ENCODE results near the gene GAB1.

GAB1 gene

DNA sequence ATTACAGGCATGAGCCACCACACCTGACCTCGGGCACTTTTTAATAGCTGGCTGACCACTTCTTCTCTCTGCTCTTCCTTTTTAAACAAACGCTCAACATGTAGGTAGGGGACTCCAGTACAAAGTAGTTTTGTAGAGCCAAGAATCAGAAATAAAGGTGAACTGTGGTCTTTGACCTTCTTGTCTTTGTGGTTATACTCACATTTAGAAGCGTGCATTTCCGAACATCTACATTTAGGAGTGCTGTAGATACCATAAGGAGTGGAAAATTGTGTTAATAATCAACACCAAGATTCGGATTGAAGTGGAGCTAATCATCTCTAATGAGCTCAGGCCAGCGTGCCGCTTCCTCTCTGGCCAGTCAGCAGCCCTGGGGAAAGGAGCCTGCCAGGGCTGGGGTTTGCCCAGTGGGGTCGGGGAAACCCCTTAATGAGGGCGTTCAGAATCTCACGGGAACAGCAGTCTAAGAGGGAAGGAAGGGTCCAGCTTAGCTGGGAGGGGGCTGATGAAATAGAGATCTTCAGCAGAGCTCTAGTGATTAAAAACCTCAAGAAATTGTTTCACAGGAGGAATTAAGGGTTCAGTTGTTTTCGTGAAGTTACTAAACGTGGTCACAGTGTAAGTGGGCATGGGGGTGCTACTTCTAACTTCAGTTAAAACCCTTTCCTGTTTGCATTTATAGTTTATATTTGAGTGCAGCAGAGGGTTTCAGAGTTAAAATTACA is 81.2 kb downstream of the GAB1 start:
- DNase-seq (ENCODE audit: low read depth): no peak

DNA sequence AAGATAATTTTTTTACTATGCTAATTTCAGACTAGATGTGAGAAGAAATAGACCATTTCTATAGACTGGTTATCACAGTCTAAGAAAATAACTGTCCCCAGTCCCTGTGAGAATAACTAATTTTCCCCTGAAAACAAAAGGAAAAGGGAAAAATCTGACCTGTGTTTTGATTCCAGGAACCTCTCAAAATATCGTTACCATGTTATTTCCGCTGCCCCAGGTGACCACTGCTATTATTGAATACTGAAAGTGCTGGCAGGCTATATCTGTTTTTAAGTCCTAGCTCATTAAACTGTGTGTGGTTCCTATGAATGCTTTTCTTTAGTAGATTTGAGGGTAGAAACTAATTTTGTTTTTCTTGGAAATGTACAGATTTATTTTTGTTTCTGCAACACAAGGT is 83.6 kb downstream of the GAB1 start:
- DNase-seq (ENCODE audit: low read depth): no peak

DNA sequence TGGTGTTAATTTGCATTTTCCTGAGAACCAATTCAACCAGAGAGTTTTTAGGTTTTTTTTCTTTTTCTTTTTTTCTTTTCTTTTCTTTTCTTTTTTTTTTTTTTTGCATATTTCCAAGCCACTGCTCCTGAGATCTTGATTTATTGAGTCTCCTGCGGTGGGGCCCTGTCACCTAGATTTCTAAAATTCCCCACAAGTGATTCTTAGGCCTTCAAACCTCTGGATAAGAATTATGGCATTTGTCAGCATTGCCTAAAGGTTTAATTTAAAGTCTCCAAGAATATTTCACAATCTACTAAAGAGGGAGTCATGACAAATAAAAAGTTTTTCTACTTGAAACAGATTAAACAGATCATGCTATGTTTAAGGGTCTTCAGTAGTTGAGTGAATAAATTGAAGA is 84.9 kb downstream of the GAB1 start:
- DNase-seq (ENCODE audit: low read depth): no peak

DNA sequence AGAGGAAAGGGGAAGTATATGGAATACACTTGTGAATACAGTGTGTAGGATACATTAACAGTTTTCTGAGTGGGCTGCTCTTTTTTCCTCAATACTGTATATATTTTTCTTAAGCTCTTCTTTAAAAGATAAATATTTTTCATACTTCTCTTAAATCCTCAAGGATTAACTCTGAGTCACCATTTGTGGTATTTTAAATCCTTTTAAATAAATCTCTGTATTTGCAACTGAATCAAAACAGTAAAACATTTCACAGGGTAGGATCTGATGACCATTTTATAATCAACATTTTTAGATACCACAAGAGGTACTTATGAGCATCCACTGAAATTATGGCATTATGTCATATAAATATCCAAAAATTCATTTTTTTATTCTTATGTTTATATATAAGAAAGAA is 87.6 kb downstream of the GAB1 start:
- no peak for DNase-seq (ENCODE audit: low read depth)

GRCh38 chr4:143431526-143432257 is 95.0 kb downstream of the GAB1 start:
- no peak for DNase-seq (ENCODE audit: low read depth)

DNA sequence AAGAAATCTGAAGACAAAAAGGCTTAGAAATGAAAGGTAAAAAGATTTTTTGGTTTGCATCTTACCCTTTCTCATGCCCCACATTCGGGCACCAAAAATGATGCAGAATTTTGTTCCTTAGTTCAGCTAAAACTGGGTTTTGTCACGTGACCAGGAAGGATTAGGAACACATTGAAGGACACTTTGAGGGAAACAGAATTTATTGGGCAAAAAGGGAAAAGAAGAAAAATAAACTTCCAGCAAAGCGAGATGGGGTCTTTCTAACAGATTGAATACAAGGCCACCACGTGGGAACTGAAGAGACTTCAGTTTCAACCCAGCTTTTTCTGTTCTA is 95.5 kb downstream of the GAB1 start:
- DNase-seq (ENCODE audit: low read depth): no peak

DNA sequence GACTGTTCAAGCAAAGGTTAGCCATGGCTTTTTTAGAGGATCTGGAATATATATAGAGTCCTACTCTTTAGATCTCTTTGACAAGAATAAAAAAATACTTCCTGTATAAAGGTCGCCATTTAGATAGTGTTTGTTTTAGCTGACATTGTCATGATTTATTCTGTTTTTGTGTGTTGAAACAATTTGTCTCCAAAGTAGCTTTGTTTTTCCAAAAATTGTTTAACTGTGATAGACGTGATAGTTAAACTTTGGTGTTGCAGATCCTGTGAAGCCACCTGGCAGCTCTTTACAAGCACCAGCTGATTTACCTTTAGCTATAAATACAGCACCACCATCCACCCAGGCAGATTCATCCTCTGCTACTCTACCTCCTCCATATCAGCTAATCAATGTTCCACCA is 96.6 kb downstream of the GAB1 start:
- no peak for DNase-seq (ENCODE audit: low read depth)

GRCh38 chr4:143435955-143436354 is 99.3 kb downstream of the GAB1 start:
- DNase-seq (ENCODE audit: low read depth): no peak

GRCh38 chr4:143437476-143437875 is 100.8 kb downstream of the GAB1 start:
- DNase-seq (ENCODE audit: low read depth): no peak

DNA sequence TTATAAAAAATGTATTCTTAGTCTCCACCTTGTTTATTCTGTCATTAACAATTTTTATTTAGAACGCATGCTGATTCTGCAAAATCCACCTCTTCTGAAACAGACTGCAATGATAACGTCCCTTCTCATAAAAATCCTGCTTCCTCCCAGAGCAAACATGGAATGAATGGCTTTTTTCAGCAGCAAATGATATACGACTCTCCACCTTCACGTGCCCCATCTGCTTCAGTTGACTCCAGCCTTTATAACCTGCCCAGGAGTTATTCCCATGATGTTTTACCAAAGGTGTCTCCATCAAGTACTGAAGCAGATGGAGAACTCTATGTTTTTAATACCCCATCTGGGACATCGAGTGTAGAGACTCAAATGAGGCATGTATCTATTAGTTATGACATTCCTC is 101.3 kb downstream of the GAB1 start:
- DNase-seq (ENCODE audit: low read depth): no peak

- DNase-seq (ENCODE audit: low read depth): no peak
Measured at GRCh38 chr4:143438710-143439109, 102.0 kb downstream of the GAB1 start.

DNA sequence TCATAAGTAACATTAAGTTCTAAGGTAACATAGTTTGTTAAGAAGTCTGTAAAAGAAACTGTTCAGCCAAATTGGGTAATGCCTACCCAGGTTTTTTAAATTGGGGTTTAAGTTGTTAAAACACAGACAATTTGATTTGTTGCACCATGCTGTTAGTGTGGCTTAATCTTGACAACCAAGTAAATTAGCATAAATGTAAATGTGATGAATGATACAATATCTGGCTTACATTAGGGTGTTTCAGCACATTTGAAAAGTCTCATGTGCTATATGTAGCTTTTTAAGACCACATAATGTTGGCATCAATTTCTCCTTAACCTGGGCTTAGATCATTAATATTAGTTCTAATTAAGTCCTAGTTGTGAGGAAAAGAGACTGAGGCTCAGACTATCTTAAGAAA is 104.4 kb downstream of the GAB1 start:
- DNase-seq (ENCODE audit: low read depth): no peak

DNA sequence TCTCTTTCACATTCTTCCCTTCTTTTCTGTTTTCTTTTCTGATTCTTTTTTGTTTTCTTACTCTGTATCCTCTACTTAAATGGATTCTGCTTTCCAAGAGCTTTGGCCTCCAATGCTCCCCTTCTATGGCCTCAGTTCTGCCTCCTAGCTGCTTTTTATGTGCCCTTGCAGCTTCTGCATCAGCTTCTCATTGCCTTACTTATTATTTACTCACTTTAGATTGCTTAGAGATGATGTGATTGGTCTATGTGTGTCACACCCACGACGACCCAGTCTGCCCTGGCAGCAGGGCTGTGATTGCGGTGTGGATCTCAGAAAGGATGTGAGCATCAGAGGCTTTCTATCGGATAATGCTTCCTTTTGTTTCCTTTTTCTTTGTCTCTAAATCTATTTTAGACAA is 105.0 kb downstream of the GAB1 start:
- no peak for DNase-seq (ENCODE audit: low read depth)

DNA sequence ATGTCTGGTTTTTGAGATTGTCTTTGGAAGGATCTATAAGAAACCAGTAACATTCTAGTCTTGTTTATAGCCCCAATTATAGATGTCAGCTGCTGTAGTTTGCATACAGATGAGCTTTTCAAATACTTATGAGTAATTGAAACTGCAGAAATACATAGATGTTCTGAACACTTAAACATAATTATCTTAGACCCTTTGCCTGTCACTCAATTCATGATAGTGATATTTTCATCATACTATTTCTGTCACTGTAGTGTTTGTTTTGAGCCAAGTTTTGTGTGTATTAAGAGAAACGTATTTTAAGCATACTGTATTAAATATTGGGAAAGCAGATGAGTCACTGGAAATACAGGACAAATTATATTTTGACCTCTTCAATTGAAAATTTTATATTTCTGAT is 107.1 kb downstream of the GAB1 start:
- no peak for DNase-seq (ENCODE audit: low read depth)

DNA sequence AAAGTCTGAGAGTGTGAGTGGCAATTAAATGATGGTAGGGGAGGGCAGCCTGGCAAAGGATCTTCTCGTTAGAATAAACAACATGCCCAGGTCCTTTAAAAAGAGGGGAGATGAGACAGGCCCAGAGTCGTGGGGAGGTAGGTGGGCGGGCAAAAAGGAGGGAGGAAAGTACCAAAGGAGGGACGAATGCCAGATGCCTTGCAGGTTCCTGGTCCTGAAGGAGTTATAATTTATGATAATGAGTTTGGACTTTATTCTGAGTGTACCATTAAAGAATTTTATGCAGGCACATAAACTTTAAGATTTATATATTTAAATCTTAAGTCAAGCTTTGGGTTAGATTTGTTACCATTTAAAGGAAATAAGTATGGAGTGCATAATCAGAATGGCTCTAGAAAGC is 114.5 kb downstream of the GAB1 start:
- DNase-seq (ENCODE audit: low read depth): no peak

- DNase-seq (ENCODE audit: low read depth): no peak
Measured at GRCh38 chr4:143455211-143455610, 118.5 kb downstream of the GAB1 start.

DNA sequence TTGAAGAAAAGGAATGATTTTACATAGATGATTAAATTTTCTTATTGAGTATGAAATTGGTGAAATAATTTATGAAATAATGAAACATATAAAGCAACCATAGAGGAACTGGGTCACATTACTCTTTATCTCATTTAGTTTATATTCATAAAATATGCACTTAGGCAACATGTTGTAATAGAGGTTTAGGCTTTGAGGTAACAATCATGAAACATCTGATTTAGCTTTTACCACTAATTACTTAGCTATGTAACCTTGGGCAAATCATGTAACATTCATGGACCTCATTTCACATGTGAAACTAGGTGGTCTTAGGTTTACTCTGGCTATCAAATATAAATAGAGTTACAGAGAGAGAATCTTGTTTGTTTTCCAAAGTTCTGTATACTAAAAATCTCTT is 122.3 kb downstream of the GAB1 start:
- DNase-seq (ENCODE audit: low read depth): no peak

DNA sequence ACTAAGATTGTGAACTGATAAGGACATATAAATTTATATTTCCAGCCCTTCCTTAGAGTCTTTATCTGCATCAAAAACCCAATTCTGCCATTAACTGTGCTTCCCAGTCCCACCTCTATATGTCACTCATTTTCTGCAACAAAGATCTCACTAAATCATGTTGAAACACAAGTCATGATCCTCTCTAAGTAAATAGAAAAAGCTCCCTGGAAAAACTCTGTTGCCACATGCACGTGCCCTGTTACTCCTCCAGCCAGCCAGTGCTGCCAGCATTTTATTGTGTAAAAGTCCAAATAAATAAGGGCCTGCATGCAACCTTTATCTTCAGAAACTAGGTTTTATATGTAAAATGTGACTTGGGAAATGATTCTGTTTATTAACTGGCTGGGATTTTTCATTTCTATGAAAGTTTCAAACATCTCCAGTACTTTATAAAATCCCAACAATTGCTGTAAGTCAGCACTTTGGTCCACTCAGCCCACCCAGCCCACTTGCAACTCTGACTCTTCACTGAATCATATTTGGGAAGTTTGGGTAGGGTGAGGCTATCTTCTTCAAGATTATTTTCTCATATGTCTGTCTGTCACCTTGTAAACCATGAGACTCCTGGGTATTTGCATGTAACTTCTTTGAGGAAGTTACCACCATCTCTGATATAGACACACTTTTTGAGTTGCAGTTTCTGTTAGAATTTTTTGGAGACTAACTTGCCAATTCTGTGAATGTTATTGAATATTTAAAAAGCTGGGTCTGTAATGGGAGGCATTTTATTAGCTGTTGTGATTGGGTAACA is 136.9 kb downstream of the GAB1 start:
- DNase-seq (ENCODE audit: low read depth): no peak

DNA sequence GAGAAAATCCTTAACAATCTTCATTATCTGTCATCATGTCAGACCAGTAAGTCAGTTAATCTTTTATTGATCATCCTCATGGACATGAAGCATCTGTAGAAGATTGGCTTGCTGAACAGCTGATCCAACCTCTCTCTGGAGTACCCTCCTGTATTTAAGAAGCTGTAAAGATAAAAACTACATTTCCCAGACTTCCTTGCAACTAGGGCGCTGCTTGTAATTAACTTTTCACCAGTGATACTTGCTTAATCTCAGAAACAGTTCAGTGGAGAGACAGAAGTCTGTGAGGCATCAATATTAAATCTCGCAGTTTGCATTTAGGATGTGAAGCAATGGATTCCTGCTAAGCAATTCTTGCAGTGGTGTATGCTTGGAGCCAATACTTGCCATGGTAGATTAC is 140.8 kb downstream of the GAB1 start:
- no peak for DNase-seq (ENCODE audit: low read depth)

DNA sequence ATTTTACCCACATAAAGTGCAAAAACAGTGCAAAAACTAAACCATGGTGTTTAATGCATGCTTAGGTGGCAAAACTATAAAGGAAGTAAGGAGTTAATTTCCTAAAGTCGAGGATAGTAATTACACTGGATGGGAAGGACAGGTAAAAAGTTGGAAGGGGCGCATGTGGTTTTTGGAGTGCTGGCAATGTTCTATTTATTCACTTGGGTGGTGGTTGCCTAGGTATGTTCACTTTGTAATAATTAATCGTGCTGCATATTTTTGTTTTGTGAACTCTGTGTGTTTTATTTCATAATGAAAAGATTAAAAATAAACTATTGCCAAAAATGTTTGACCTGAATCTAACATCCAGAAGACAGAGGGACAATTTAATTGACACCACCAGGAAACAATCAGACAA is 144.7 kb downstream of the GAB1 start:
- no peak for DNase-seq (ENCODE audit: low read depth)

DNA sequence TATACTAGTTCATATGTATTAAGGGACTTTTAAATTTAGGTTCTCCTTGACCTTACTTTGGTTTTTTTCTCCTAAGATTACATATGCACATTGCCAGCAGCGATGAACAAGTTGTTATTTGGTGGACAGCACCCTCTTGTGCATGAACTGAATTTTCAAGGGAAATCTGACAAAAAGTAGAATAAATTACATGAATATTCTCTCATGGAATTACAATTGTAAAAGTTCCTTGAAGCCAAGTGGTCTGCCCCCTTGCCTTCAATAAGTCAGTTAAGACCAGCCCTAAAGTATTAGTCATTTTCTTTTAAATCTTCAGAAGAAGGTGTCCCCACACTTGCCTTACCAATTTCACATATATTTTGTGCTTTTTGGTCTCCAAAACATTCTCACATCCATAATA is 146.2 kb downstream of the GAB1 start:
- peak; percentile 18 for DNase-seq (ENCODE audit: low read depth)

GRCh38 chr4:143486314-143486713 is 149.6 kb downstream of the GAB1 start:
- DNase-seq (ENCODE audit: low read depth): no peak

DNA sequence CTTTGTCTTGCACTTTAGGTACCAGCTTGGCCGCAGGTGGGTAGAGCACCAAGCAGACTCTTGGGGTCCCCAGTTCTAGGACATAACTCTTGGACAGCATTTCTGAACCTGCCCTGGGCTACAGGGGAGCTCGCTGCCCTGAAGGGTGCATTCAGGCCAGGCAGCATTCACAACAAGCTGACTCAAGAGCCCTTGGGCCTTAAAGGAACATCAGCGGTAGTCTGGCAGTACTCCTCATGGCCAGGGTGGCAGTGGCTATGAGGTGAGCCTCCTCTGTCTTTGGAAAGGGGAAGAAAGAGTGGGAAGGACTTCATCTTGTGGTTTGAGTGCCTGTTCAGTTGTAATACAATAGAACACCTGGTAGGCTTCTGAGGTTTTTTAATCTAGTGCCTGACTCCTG is 152.0 kb downstream of the GAB1 start:
- DNase-seq (ENCODE audit: low read depth): no peak

All from GM04504 (cell line).